Neutrophil (primary cell): ENCODE measurements around the gene PARD6B.
"Not testable (repeated sequence)": the region's sequence is repeated elsewhere in the genome, so short reads cannot be mapped to it uniquely, and the experiment has no call there.

Source experiments
- H3K27ac ChIP-seq: fragments of 200-600 bp; sonication (generic); 2 replicates; pipeline ENCODE4 v1.5.1; 2016; ENCODE audit warnings: mild to moderate bottlenecking, moderate library complexity
- H3K27me3 ChIP-seq: fragments of 200-600 bp; sonication (generic); 2 replicates; pipeline ENCODE4 v1.6.0; 2016; ENCODE audit warnings: mild to moderate bottlenecking
- H3K36me3 ChIP-seq: fragments of 200-600 bp; sonication (generic); 2 replicates; pipeline ENCODE4 v1.5.1; 2017
- H3K4me1 ChIP-seq, 2 experiments: fragments of 200-600 bp in 1 of 2; sonication (generic) in 1 of 2; 1 replicate in 1 of 2; 2 replicates in 1 of 2; pipeline versions ENCODE4 v1.5.1 to v1.6.1; 2013 to 2016; ENCODE audit warnings: low read depth in 1 of 2, low read length in 1 of 2, mild to moderate bottlenecking in 1 of 2, moderate library complexity in 1 of 2; ENCODE audit not compliant: control insufficient read depth in 1 of 2, insufficient read depth in 1 of 2
- H3K4me3 ChIP-seq, 2 experiments: fragments of 200-600 bp in 1 of 2; sonication (generic) in 1 of 2; 1 replicate in 1 of 2; 2 replicates in 1 of 2; pipeline ENCODE4 v1.5.1; 2013 to 2016; ENCODE audit warnings: low read depth in 1 of 2, low read length in 1 of 2, mild to moderate bottlenecking in 1 of 2, moderate library complexity in 1 of 2
- H3K9me3 ChIP-seq: fragments of 200-600 bp; sonication (generic); 2 replicates; pipeline ENCODE4 v1.5.1; 2016
- TF ChIP-seq, protein P1 (sequence below): fragments of 200-600 bp; sonication (generic); IDR thresholded peaks from 2 replicates; pipeline ENCODE4 v1.5.1; 2016; ENCODE audit warnings: antibody characterized with exemption

Gene PARD6B

DNA sequence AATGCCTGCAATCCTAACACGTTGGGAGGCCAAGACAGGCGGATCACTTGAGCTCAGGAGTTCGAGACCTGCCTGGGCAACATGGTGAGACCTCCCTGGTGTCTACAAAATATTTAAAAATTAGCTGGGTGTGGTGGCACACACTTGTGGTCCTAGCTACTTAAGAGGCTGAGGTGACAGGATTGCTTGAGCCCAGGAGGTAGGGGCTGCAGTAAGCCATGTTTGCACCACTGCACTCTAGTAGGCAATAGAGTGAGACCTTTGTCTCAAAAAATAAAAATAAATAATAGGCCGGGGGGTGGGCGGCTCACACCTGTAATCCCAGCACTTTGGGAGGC lies 21.8 kb upstream of the PARD6B start:
- Histone ChIP-seq H3K27me3 (no peaks in the 10 kb centered on the region), H3K36me3 (no peaks in the 10 kb centered on the region), H3K4me1 (peaks cover 49 to 58% of the 10 kb centered on the region in 2 experiments), H3K27ac (peak overlapping the region; percentile 94), H3K9me3 (no peaks in the 10 kb centered on the region), H3K4me3 (no peak overlapping the region)
- TF ChIP-seq, protein P1, sequence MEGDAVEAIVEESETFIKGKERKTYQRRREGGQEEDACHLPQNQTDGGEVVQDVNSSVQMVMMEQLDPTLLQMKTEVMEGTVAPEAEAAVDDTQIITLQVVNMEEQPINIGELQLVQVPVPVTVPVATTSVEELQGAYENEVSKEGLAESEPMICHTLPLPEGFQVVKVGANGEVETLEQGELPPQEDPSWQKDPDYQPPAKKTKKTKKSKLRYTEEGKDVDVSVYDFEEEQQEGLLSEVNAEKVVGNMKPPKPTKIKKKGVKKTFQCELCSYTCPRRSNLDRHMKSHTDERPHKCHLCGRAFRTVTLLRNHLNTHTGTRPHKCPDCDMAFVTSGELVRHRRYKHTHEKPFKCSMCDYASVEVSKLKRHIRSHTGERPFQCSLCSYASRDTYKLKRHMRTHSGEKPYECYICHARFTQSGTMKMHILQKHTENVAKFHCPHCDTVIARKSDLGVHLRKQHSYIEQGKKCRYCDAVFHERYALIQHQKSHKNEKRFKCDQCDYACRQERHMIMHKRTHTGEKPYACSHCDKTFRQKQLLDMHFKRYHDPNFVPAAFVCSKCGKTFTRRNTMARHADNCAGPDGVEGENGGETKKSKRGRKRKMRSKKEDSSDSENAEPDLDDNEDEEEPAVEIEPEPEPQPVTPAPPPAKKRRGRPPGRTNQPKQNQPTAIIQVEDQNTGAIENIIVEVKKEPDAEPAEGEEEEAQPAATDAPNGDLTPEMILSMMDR = no peak

DNA sequence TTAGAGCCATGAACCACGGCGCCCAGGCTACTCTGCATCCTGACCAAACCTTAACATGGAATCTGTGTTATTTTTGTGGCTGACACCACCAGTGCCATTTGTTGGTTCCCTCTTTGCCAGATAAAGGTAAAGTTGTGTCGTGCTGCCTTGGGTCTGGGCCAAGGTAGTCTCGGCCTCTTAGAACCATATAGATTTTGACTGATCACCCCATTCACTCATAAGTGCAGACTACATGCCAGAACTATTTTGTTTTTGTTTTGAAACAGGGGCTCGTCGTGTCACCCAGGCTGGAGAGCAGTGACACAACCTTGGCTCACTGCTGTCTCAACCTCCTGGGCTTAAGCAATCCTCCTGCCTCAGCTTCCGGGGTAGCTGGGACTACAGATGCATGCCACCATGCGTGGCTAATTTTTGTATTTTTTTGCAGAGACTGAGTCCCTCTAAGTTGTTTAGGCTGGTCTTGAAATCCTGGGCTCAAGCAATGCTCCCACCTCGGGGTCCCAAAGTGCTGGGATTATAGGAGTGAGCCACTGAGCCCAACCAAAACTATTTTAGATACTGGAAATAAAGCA lies 20.8 kb upstream of the PARD6B start:
- H3K36me3 ChIP-seq = no peaks in the 10 kb centered on the region
- H3K9me3 ChIP-seq = no peaks in the 10 kb centered on the region
- TF ChIP-seq, protein P1 = no peak
- peaks cover 39 to 48% of the 10 kb centered on the region in 2 experiments for H3K4me1 ChIP-seq
- peak overlapping the region; percentile 94 for H3K27ac ChIP-seq
- peak overlapping the region; percentile 29 to 42 for H3K4me3 ChIP-seq
- H3K27me3 ChIP-seq = no peaks in the 10 kb centered on the region

DNA sequence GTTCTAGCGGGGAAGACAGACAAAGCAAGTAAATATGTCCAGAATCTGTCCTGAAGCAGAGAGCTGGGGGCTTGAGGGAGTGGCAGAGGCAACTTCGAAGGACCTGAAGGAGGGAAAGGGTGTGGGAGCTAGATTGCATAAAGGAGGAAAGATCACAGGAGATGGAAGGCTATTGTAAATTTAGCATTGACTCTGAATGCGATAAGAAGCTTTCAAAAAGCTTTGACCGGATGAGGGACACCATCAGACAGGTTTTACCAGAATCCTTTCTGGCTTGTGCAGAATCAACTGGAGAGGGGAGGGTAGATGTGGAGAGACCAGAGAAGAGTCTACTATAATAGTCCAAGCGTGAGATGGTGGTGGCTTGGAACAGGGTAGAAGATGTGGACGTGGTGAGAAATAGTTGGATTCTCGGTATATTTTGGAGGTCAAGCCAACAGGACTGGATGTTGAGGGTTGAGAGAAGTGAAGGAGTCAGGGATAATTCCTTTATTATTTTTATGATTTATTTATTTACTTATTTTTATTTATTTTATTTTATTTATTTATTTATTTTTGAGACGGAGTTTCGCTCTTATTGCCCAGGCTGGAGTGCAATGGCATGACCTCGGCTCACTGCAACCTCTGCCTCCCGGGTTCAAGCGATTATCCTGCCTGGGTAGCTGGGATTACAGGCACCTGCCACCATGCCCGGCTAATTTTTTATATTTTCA lies 20.1 kb upstream of the PARD6B start:
- TF ChIP-seq, protein P1 = no peak
- Histone ChIP-seq H3K36me3 (no peaks in the 10 kb centered on the region), H3K27me3 (no peaks in the 10 kb centered on the region), H3K4me1 (peaks cover 39 to 47% of the 10 kb centered on the region in 2 experiments), H3K27ac (peak overlapping the region; percentile 94), H3K9me3 (no peaks in the 10 kb centered on the region), H3K4me3 (peak overlapping the region; percentile 29 to 42)

DNA sequence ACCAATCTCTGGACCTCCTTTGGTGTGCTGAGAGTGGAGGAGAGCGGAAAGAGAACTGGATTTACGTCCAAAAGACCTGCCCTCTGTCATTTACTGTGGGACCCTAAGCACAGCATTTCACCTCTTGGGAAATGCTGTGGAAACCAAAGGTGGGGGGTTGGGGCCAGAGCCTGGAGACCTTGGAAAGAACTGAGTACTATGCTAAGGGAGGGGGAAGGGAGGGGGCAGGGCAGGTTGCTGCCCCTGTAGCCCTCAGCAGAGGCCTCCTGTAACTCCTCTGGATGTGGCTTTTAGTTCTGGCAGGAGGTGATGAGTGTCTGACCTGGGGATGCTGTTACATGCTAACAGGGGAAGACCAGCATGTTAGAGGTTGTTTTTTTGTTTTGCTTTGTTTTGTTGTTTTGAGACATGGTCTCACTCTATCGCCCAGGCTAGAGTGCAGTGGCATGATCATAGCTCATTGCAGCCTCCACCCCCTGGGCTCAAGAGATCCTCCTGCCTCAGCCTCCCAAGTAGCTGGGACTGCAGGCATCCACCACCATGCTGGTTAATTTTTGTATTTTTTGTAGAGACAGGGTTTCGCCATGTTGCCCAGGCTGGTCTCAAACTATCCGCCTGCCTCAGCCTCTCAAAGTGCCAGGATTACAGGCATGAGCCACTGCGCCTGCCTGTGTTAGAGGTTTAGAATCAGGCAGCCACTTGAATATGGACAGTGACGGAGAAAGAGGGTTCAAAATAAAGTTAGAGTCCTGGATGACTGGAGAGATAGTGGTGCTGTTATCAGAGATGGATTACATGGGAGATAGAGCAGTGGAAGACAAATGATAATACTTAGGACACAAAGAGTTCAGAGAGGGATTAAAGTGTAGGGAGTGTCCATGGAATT lies 18.4 kb upstream of the PARD6B start:
- peaks cover 39 to 47% of the 10 kb centered on the region in 2 experiments for H3K4me1 ChIP-seq
- TF ChIP-seq, protein P1 = no peak
- no peak overlapping the region for H3K27ac ChIP-seq
- H3K9me3 ChIP-seq = no peaks in the 10 kb centered on the region
- no peaks in the 10 kb centered on the region for H3K27me3 ChIP-seq
- H3K36me3 ChIP-seq = no peaks in the 10 kb centered on the region
- H3K4me3 ChIP-seq = no peak overlapping the region

DNA sequence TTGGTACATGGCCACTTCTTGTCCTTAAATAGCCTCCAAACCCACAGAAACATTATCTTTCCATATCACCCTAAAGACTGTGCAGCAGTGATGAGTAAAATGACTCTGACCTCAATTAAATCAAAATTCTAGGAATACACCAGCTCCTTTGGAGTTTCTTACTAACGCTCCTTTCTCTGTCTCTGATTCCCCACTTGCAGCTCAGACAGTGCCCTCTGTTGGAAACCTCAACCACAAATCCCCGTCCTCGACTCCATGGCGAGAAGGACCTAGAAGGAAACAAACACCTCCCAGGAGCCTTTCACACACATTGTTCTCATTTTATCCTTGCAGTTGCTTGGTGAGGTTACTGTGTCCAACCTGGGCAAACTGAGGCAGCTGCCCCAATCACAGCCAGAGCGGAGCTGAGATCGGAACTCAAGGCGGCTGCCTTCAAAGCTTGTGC lies 17.7 kb upstream of the PARD6B start:
- Histone ChIP-seq H3K27ac (no peak overlapping the region), H3K4me3 (no peak overlapping the region), H3K36me3 (no peaks in the 10 kb centered on the region), H3K4me1 (peaks cover 39 to 43% of the 10 kb centered on the region in 2 experiments), H3K9me3 (no peaks in the 10 kb centered on the region), H3K27me3 (no peaks in the 10 kb centered on the region)
- TF ChIP-seq, protein P1 = no peak

DNA sequence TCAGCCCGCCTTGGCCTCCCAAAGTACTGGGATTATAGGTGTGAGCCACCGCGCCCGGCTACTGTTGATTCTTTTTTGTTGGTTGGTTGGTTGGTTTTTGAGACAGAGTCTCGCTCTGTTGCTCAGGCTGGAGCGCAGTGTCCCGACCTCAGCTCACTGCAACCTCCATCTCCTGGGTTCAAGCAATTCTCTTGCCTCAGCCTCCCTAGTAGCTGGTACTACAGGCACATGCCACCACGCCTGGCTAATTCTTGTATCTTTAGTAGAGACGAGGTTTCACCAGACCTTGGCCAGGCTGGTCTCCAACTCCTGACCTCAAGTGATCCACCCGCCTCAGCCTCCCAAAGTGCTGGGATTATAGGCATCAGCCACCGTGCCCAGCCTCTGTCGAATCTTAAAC lies 17.0 kb upstream of the PARD6B start:
- not testable (repeated sequence) for H3K9me3 ChIP-seq, H3K4me3 ChIP-seq, H3K36me3 ChIP-seq, H3K27me3 ChIP-seq, H3K27ac ChIP-seq
- peaks cover 35 to 36% of the 10 kb centered on the region in 2 experiments for H3K4me1 ChIP-seq
